Activated naive CD4-positive, alpha-beta T cell treated with Interleukin-2 at 50 U/mL for 16 hours (primary cell): ENCODE results near the gene G2E3.

ENCODE experiments used
- DNase-seq: peaks from one replicate; pipeline ENCODE4 v3.0.0-alpha.2; 2020

G2E3 gene

DNA sequence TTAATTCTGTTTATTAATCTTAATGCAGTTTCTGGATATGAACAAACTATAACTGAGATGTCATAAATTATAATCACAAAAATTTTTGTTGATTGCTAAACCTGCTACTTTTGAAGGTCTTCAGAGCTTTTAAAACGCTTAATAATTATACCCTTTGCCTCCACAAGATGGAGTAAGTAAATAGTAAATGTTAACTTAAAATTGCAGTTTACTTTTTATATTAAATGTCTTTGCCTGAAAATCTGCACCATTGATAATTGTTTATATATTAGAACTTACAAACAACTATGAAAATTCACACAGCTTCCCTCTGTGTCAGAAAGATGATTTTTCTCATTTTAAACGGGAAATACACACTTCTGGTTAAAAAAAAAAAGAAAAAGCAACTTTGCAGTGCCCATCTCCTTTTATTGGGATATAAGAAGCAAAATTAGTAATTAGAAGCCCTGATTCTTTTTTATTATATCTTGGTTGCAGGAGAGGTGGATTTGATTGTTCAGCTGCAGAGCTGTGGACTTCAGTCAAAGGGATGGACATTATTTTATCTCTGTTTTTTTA is 98.7 kb downstream of the G2E3 start:
- no peak for DNase-seq

DNA sequence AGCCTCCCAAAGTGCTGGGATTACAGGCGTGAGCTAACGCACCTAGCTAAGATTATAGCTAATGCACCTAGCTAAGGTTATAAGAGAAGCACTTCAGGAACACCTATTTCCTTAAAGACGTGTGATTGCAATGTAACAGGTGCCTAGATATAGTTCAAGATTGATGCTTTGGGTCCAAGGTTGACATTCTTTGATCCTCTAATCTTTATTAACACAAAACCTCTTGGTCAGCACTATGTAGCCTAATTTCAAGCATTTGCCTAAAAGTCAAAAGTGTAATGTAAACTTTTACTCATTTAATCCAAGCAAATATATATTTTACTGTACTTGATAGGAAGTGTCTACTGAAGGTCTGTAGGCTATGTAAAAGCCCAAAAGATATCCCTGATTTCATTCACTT is 99.7 kb downstream of the G2E3 start:
- no peak for DNase-seq

DNA sequence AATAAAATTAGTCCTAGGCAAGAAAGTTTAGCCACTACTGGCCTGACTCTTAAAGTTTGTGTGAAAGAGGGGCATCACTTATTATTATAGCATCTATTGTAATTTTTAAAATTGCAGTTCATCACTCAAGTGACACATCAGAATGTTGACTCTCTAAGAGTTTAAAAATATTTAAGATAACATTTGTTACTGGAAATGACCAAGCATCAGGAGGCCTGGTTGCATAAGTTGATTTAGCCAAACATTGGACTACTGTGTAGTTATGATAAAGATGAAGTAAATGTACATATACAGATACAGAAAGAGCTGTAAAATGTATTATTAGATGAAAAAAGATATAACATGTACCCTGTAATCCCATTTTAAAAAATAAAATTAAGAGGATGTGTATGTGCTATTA is 110.6 kb downstream of the G2E3 start:
- no peak for DNase-seq
